Measurements from ENCODE around the gene OR10D3. TPM values are rescaled to one million over a fixed set of nuclear protein-coding genes. Genes with fewer than 3 reads are reported as not detected.
"Not testable (repeated sequence)": the region's sequence is repeated elsewhere in the genome, so short reads cannot be mapped to it uniquely, and the experiment has no call there.

The OR10D3 gene
- polyA plus RNA-seq, 1 experiment = not detected

GRCh38 chr11:124210421-124210820 lies 27.3 kb downstream of the OR10D3 start:
- no peaks in the 10 kb centered on the region for H3K36me3 ChIP-seq (ENCODE audit: control insufficient read depth, insufficient read depth, low read length)
- no peak for TF ChIP-seq CTCF (IDR thresholded peaks at IDR 0.05; ENCODE audit: insufficient read depth, low read depth, low read length)
- no peak for DNase-seq (ENCODE audit: low read depth)
- no peak overlapping the region for H3K4me3 ChIP-seq (ENCODE audit: low read depth, low read length)
- ChIA-PET POLR2A (no interaction called here), CTCF (no interaction called here)
- H3K27me3 ChIP-seq (ENCODE audit: control insufficient read depth, insufficient read depth, low read length) = no peaks in the 10 kb centered on the region

DNA sequence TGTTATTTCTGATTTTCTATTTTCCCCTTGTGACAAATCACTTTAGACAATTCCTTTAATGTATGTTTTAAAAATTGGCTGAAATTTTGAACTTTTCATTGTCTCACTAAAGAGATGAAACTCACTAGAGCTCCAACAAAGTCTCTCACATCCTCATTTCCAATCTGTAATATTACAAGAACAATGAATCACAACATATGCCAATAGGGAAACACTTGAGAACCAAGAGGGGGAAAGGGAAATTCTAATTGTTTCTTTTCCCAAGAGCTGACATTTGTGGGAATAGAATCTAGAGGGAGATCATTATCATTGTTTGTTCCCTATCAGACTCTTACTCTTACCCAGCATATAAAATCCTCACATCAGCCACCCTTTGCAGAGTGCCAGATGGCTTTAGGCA lies 28.2 kb downstream of the OR10D3 start:
- Histone ChIP-seq H3K4me3 (ENCODE audit: low read depth, low read length) (no peak overlapping the region), H3K27me3 (ENCODE audit: control insufficient read depth, insufficient read depth, low read length) (no peaks in the 10 kb centered on the region), H3K36me3 (ENCODE audit: control insufficient read depth, insufficient read depth, low read length) (no peaks in the 10 kb centered on the region)
- POLR2A ChIA-PET = no interaction called here
- DNase-seq (ENCODE audit: low read depth) = no peak
- CTCF ChIA-PET = no interaction called here
- no peak for TF ChIP-seq CTCF (IDR thresholded peaks at IDR 0.05; ENCODE audit: insufficient read depth, low read depth, low read length)

DNA sequence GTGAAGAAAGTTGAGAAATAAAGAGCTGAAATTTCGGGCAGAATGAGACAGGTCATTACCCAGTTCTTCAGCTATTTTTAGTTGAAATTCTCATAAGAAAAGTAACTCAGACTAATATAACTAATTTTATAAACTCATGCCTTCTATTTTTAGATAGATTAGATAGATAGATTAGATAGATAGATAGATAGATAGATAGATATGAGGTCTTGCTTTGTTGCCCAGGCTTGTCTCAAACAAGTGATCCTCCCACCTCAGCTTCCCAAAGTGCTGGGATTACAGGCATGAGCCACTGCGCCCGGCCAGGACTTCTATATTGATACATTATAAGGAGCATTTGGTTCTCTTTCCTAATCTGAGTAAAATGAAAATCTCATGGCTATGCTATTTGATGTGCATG lies 30.9 kb downstream of the OR10D3 start:
- CTCF ChIA-PET = no interaction called here
- no peak for TF ChIP-seq CTCF (IDR thresholded peaks at IDR 0.05; ENCODE audit: insufficient read depth, low read depth, low read length)

GRCh38 chr11:124219126-124219525 lies 36.0 kb downstream of the OR10D3 start:
- no peaks in the 10 kb centered on the region for H3K27me3 ChIP-seq (ENCODE audit: control insufficient read depth, insufficient read depth, low read length)
- ChIA-PET CTCF (no interaction called here), POLR2A (no interaction called here)
- TF ChIP-seq CTCF (IDR thresholded peaks at IDR 0.05; ENCODE audit: insufficient read depth, low read depth, low read length) = no peak
- H3K36me3 ChIP-seq (ENCODE audit: control insufficient read depth, insufficient read depth, low read length) = no peaks in the 10 kb centered on the region
- DNase-seq (ENCODE audit: low read depth) = no peak
- no peak overlapping the region for H3K4me3 ChIP-seq (ENCODE audit: low read depth, low read length)

More for the DNA sequence above, 30.9 kb downstream of the OR10D3 start:
- Histone ChIP-seq H3K4me3 (ENCODE audit: low read depth, low read length) (no peak overlapping the region), H3K27me3 (ENCODE audit: control insufficient read depth, insufficient read depth, low read length) (no peaks in the 10 kb centered on the region), H3K36me3 (ENCODE audit: control insufficient read depth, insufficient read depth, low read length) (no peaks in the 10 kb centered on the region)
- DNase-seq (ENCODE audit: low read depth) = no peak
- POLR2A ChIA-PET = no interaction called here

GRCh38 chr11:124222407-124222806 lies 39.3 kb downstream of the OR10D3 start:
- no peaks in the 10 kb centered on the region for H3K36me3 ChIP-seq (ENCODE audit: control insufficient read depth, insufficient read depth, low read length)
- H3K27me3 ChIP-seq (ENCODE audit: control insufficient read depth, insufficient read depth, low read length) = no peaks in the 10 kb centered on the region
- TF ChIP-seq CTCF (IDR thresholded peaks at IDR 0.05; ENCODE audit: insufficient read depth, low read depth, low read length) = no peak
- no peak overlapping the region for H3K4me3 ChIP-seq (ENCODE audit: low read depth, low read length)
- CTCF ChIA-PET = no interaction called here
- no peak for DNase-seq (ENCODE audit: low read depth)
- POLR2A ChIA-PET = no interaction called here

DNA sequence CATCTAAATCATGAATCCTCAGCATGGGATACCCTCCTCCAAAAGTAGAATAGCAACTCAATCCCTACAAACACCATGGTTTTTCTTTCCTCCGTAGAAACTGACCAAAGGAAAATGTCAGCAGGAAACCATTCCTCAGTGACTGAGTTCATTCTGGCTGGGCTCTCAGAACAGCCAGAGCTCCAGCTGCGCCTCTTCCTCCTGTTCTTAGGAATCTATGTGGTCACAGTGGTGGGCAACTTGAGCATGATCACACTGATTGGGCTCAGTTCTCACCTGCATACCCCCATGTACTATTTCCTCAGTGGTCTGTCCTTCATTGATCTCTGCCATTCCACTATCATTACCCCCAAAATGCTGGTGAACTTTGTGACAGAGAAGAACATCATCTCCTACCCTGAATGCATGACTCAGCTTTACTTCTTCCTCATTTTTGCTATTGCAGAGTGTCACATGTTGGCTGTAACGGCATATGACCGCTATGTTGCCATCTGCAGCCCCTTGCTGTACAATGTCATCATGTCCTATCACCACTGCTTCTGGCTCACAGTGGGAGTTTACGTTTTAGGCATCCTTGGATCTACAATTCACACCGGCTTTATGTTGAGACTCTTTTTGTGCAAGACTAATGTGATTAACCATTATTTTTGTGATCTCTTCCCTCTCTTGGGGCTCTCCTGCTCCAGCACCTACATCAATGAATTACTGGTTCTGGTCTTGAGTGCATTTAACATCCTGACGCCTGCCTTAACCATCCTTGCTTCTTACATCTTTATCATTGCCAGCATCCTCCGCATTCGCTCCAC lies 41.7 kb downstream of the OR10D3 start:
- POLR2A ChIA-PET = not testable (repeated sequence)

More for the DNA sequence above, 41.7 kb downstream of the OR10D3 start:
- DNase-seq (ENCODE audit: low read depth); H3K27me3 ChIP-seq (ENCODE audit: control insufficient read depth, insufficient read depth, low read length); H3K36me3 ChIP-seq (ENCODE audit: control insufficient read depth, insufficient read depth, low read length); CTCF ChIA-PET; H3K4me3 ChIP-seq (ENCODE audit: low read depth, low read length): not testable (repeated sequence)

All from BJ (cell line).